Endothelial cell of umbilical vein (primary cell): ENCODE measurements around the gene LZTS2. TPM values are rescaled to one million over a fixed set of nuclear protein-coding genes. Genes with fewer than 3 reads are reported as not detected.

Source experiments
- BruUV-seq: library from RNA; stranded (reverse); fragments of 400-500 nt; replicated peaks from 2 replicates; lab custom pipeline; 2021; lab: Mats Ljungman, UMichigan
- CTCF ChIA-PET: fragments of 300-600, 350-600 bp; sonication (Branson Sonifier 250); formaldehyde crosslinking; loops from one replicate; lab custom pipeline; 2021; ENCODE audit warnings: antibody characterized with exemption, inconsistent platforms; lab: Charles Lee
- POLR2A ChIA-PET: fragments of 300-600, 350-600 bp; sonication (Branson Sonifier 250); formaldehyde crosslinking; loops from one replicate; lab custom pipeline; 2021; ENCODE audit warnings: antibody characterized with exemption, inconsistent platforms; lab: Charles Lee
- DNase-seq: peaks from one replicate; pipeline ENCODE4 v3.0.0-alpha.2; 2011; ENCODE audit warnings: low read depth, low spot score
- FAIRE-seq: peaks from 2 replicates; lab custom pipeline; 2011; peaks lifted over from hg19 to GRCh38; lab: Jason Lieb, UNC
- H2AFZ ChIP-seq: 2 replicates; pipeline ENCODE4 v1.6.0; 2012; ENCODE audit warnings: low read depth, low read length, control low read depth, inconsistent platforms
- H3K27ac ChIP-seq: 2 replicates; pipeline ENCODE4 v1.5.1; 2011; ENCODE audit warnings: low read depth, mild to moderate bottlenecking, control low read depth, low read length, moderate library complexity; ENCODE audit not compliant: insufficient read depth
- H3K27me3 ChIP-seq, 2 experiments: 2 replicates each; pipeline versions ENCODE4 v1.6.0 to v1.6.1; 2011; ENCODE audit warnings: low read length in 2 of 2, mixed read lengths in 1 of 2; ENCODE audit not compliant: control insufficient read depth in 2 of 2, insufficient read depth in 2 of 2
- H3K36me3 ChIP-seq, 2 experiments: 2 replicates in 1 of 2; 3 replicates in 1 of 2; pipeline ENCODE4 v1.5.1; 2011; ENCODE audit warnings: low read length in 2 of 2, mild to moderate bottlenecking in 1 of 2, moderate library complexity in 1 of 2; ENCODE audit not compliant: control insufficient read depth in 2 of 2, insufficient read depth in 2 of 2; ENCODE audit errors: extremely low read depth in 1 of 2
- H3K4me1 ChIP-seq: 3 replicates; pipeline ENCODE4 v1.5.1; 2011; ENCODE audit warnings: mild to moderate bottlenecking, low read length; ENCODE audit not compliant: control insufficient read depth, insufficient read depth; ENCODE audit errors: extremely low read depth
- H3K4me2 ChIP-seq: 2 replicates; pipeline ENCODE4 v1.6.1; 2011; ENCODE audit warnings: low read length, control low read depth, mixed read lengths; ENCODE audit not compliant: insufficient read depth
- H3K4me3 ChIP-seq, 3 experiments: fragments of 200-600 bp in 1 of 3; sonication (generic), shearing (Covaris generic) in 1 of 3; replicated peaks in 1 of 3; 2 replicates each; pipeline ENCODE4 v1.5.1; 2011 to 2016; ENCODE audit warnings: control low read depth in 3 of 3, low read length in 3 of 3, mild to moderate bottlenecking in 2 of 3, inconsistent platforms in 1 of 3, low read depth in 1 of 3, moderate library complexity in 1 of 3; ENCODE audit not compliant: insufficient read depth in 1 of 3
- H3K79me2 ChIP-seq: 2 replicates; pipeline ENCODE4 v1.6.0; 2012; ENCODE audit warnings: low read length, inconsistent platforms; ENCODE audit not compliant: control insufficient read depth, insufficient read depth
- H3K9ac ChIP-seq: replicated peaks from 2 replicates; pipeline ENCODE3; 2011; ENCODE audit warnings: low read length, control low read depth; ENCODE audit not compliant: insufficient read depth; ENCODE audit errors: extremely low read depth
- H3K9me1 ChIP-seq: replicated peaks from 3 replicates; pipeline ENCODE4 v1.6.0; 2011; ENCODE audit warnings: mild to moderate bottlenecking, low read length; ENCODE audit not compliant: control insufficient read depth, insufficient read depth; ENCODE audit errors: extremely low read depth
- H3K9me3 ChIP-seq: replicated peaks from 2 replicates; pipeline ENCODE4 v1.5.1; 2012; ENCODE audit warnings: low read length, inconsistent platforms; ENCODE audit not compliant: control insufficient read depth, insufficient read depth
- H4K20me1 ChIP-seq: replicated peaks from 2 replicates; pipeline ENCODE3; 2011; ENCODE audit warnings: mild to moderate bottlenecking, low read length; ENCODE audit not compliant: control insufficient read depth, insufficient read depth; ENCODE audit errors: extremely low read depth
- EZH2 ChIP-seq: IDR thresholded peaks from 2 replicates; pipeline ENCODE4 v1.6.1; 2012; ENCODE audit warnings: borderline replicate concordance, low read depth, mild to moderate bottlenecking, moderate library complexity, low read length, inconsistent platforms; ENCODE audit not compliant: severe bottlenecking
- FOS ChIP-seq: IDR thresholded peaks from 2 replicates; pipeline ENCODE4 v1.6.1; 2011; ENCODE audit warnings: mild to moderate bottlenecking, low read length, moderate library complexity, borderline replicate concordance; ENCODE audit not compliant: insufficient read depth
- GATA2 ChIP-seq: IDR thresholded peaks from 2 replicates; pipeline ENCODE4 v1.7.0; 2011; ENCODE audit warnings: low read depth, mild to moderate bottlenecking, moderate library complexity, mixed read lengths, low read length; ENCODE audit not compliant: insufficient read length, insufficient read depth
- JUN ChIP-seq: IDR thresholded peaks from 2 replicates; pipeline ENCODE4 v1.6.1; 2011; ENCODE audit warnings: borderline replicate concordance, low read depth; ENCODE audit not compliant: insufficient read length, insufficient read depth
- MYC ChIP-seq: IDR thresholded peaks from one replicate; pipeline ENCODE4 v1.6.1; 2011; ENCODE audit warnings: mild to moderate bottlenecking, low read depth, low read length
- POLR2A ChIP-seq: IDR thresholded peaks from 2 replicates; pipeline ENCODE4 v1.6.1; 2012; ENCODE audit warnings: low read depth, mild to moderate bottlenecking, control low read depth, low read length
- POLR2AphosphoS5 ChIP-seq: IDR thresholded peaks from 2 replicates; pipeline ENCODE4 v1.6.1; 2012; ENCODE audit warnings: low read depth, mild to moderate bottlenecking, control low read depth, low read length, moderate library complexity; ENCODE audit not compliant: insufficient read depth
- dilution Hi-C: fragments of 300-500 bp; cut with MboI; formaldehyde crosslinking; loops from one replicate; pipeline ENCODE4 v1.15.0; 2019; ENCODE audit warnings: low sequenced_read_pairs; ENCODE audit not compliant: extremely low pct_ligation_motif_present
- intact Hi-C: fragments of 100-400 bp; cut with micrococcal nuclease; formaldehyde crosslinking; loops from one replicate; pipeline ENCODE4 v1.10.0; 2022
- polyA plus RNA-seq, 4 experiments: library from polyadenylated mRNA; depleted of rRNA in 3 of 4; stranded (reverse) in 3 of 4; unstranded in 1 of 4; fragments of >200 nt; gene quantifications; 2 replicates each; pipeline versions ENCODE4 v1.2.1 to v1.2.3, GENCODE V29; 2011 to 2012; ENCODE audit warnings: missing spikeins in 1 of 4
- total RNA-seq: library from RNA; stranded (reverse); gene quantifications from 2 replicates; pipeline ENCODE4 v1.2.3, GENCODE V29; 2021
- TF ChIP-seq, protein P1 (sequence below), 2 donors: IDR thresholded peaks; 1 replicate in 1 of 2; 2 replicates in 1 of 2; pipeline ENCODE4 v1.5.1; 2011; ENCODE audit warnings: low read length in 2 of 2, mild to moderate bottlenecking in 2 of 2, moderate library complexity in 2 of 2, control low read depth in 1 of 2, inconsistent platforms in 1 of 2, low read depth in 1 of 2; ENCODE audit not compliant: insufficient read depth in 1 of 2; ENCODE audit errors: extremely low read depth in 1 of 2
- TF ChIP-seq, protein P2 (sequence below): IDR thresholded peaks from 2 replicates; pipeline ENCODE4 v1.6.1; 2011; ENCODE audit not compliant: insufficient read depth, insufficient read length

Gene LZTS2
- total and polyA plus RNA-seq, 2 donors (not counting 3 experiments of a cell fraction or from before 2014, with no cell fraction given), result 70.8 to 79.5 TPM

DNA sequence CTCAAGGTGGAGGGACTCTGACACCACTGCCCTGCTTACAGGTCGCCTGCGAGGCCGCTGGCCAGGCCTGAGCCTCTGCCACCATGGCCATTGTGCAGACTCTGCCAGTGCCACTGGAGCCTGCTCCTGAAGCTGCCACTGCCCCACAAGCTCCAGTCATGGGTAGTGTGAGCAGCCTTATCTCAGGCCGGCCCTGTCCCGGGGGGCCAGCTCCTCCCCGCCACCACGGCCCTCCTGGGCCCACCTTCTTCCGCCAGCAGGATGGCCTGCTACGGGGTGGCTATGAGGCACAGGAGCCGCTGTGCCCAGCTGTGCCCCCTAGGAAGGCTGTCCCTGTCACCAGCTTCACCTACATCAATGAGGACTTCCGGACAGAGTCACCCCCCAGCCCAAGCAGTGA is 2.8 kb downstream of the LZTS2 start:
- Histone ChIP-seq H2AFZ (no peak overlapping the region), H3K4me2 (no peak overlapping the region), H3K27ac (peak overlapping the region; percentile 40), H3K27me3 (no peaks in the 10 kb centered on the region), H3K79me2 (peaks cover 34% of the 10 kb centered on the region), H3K36me3 (peaks cover 15 to 33% of the 10 kb centered on the region in 2 experiments), H3K9ac (no peak overlapping the region), H3K4me1 (peaks cover 28% of the 10 kb centered on the region), H4K20me1 (no peaks in the 10 kb centered on the region), H3K9me3 (no peaks in the 10 kb centered on the region), H3K9me1 (no peaks in the 10 kb centered on the region), H3K4me3 (no peak overlapping the region)
- dilution Hi-C loops, result no loop called here
- CTCF ChIA-PET, result interaction anchor here (1.6 to 2.9 kb wide), 2 partner anchors 9 to 64 kb away, joined by 3 to 18 read pairs; no protein-coding TSS in a partner anchor
- FAIRE-seq (no peak), DNase-seq (no peak)
- POLR2A ChIA-PET, result no interaction called here
- TF ChIP-seq JUN (no peak), FOS (no peak), GATA2 (no peak), POLR2A (no peak), EZH2 (no peak), POLR2AphosphoS5 (no peak), MYC (no peak)
- TF ChIP-seq, protein P1, sequence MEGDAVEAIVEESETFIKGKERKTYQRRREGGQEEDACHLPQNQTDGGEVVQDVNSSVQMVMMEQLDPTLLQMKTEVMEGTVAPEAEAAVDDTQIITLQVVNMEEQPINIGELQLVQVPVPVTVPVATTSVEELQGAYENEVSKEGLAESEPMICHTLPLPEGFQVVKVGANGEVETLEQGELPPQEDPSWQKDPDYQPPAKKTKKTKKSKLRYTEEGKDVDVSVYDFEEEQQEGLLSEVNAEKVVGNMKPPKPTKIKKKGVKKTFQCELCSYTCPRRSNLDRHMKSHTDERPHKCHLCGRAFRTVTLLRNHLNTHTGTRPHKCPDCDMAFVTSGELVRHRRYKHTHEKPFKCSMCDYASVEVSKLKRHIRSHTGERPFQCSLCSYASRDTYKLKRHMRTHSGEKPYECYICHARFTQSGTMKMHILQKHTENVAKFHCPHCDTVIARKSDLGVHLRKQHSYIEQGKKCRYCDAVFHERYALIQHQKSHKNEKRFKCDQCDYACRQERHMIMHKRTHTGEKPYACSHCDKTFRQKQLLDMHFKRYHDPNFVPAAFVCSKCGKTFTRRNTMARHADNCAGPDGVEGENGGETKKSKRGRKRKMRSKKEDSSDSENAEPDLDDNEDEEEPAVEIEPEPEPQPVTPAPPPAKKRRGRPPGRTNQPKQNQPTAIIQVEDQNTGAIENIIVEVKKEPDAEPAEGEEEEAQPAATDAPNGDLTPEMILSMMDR (IDR thresholded peaks at IDR 0.05; ENCODE audit: extremely low read depth in 1 of 2, insufficient read depth in 1 of 2, low read depth in 1 of 2, low read length in 2 of 2), result no peak
- TF ChIP-seq, protein P2, sequence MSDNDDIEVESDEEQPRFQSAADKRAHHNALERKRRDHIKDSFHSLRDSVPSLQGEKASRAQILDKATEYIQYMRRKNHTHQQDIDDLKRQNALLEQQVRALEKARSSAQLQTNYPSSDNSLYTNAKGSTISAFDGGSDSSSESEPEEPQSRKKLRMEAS, result no peak
- intact Hi-C loops, result no loop called here
- no TSS peak for BruUV-seq
